SJCRH30 (cell line): ENCODE results near the gene APBA2. TPM values are rescaled to one million over a fixed set of nuclear protein-coding genes. Genes with fewer than 3 reads are reported as not detected.
"Not testable (repeated sequence)": the region's sequence is repeated elsewhere in the genome, so short reads cannot be mapped to it uniquely, and the experiment has no call there.

Experiments
- DNase-seq, 2 experiments: peaks; one replicate each; pipeline ENCODE4 v3.0.0-alpha.2; 2015 to 2020
- H3K27ac ChIP-seq: fragments of 250-450 bp; sonication (Bioruptor Pico); 2 replicates; pipeline ENCODE4 v1.5.1; 2020; ENCODE audit warnings: mild to moderate bottlenecking, moderate library complexity
- H3K27me3 ChIP-seq: fragments of 250-450 bp; sonication (Bioruptor Pico); 2 replicates; pipeline ENCODE4 v1.5.1; 2020; ENCODE audit warnings: mild to moderate bottlenecking, moderate library complexity
- H3K36me3 ChIP-seq: fragments of 250-450 bp; sonication (Bioruptor Pico); 2 replicates; pipeline ENCODE4 v1.5.1; 2020; ENCODE audit warnings: mild to moderate bottlenecking, moderate library complexity
- H3K4me1 ChIP-seq: fragments of 250-450 bp; sonication (Bioruptor Pico); 2 replicates; pipeline ENCODE4 v1.5.1; 2020; ENCODE audit warnings: mild to moderate bottlenecking, moderate library complexity
- H3K4me3 ChIP-seq: fragments of 250-450 bp; sonication (Bioruptor Pico); 2 replicates; pipeline ENCODE4 v1.5.1; 2020; ENCODE audit warnings: mild to moderate bottlenecking, moderate library complexity
- H3K9me3 ChIP-seq: fragments of 250-450 bp; sonication (Bioruptor Pico); replicated peaks from 2 replicates; pipeline ENCODE4 v1.5.1; 2020; ENCODE audit warnings: mild to moderate bottlenecking, moderate library complexity
- total RNA-seq: library from RNA; depleted of rRNA; stranded (reverse); fragments of >200 nt; shearing (Covaris generic); gene quantifications from 2 replicates; pipeline ENCODE4 v1.2.3, GENCODE V29; 2014

The APBA2 gene
- total RNA-seq, 1 experiment from 2014 or later, result 11.9 TPM

GRCh38 chr15:29094711-29095110 is 208.9 kb downstream of the APBA2 start:
- no peak overlapping the region for H3K4me3 ChIP-seq
- no peaks in the 10 kb centered on the region for H3K36me3 ChIP-seq
- H3K9me3 ChIP-seq, result no peaks in the 10 kb centered on the region
- no peak overlapping the region for H3K27ac ChIP-seq
- no peaks in the 10 kb centered on the region for H3K4me1 ChIP-seq
- H3K27me3 ChIP-seq, result no peaks in the 10 kb centered on the region
- peak in 1 of 2 experiments; percentile 36 for DNase-seq

GRCh38 chr15:29095746-29096145 is 210.0 kb downstream of the APBA2 start:
- H3K36me3 ChIP-seq, result no peaks in the 10 kb centered on the region
- no peaks in the 10 kb centered on the region for H3K4me1 ChIP-seq
- H3K27ac ChIP-seq, result no peak overlapping the region
- no peak overlapping the region for H3K4me3 ChIP-seq
- no peaks in the 10 kb centered on the region for H3K9me3 ChIP-seq
- H3K27me3 ChIP-seq, result no peaks in the 10 kb centered on the region
- DNase-seq, result no peak

GRCh38 chr15:29097168-29097567 is 211.4 kb downstream of the APBA2 start:
- Histone ChIP-seq H3K36me3 (no peaks in the 10 kb centered on the region), H3K9me3 (no peaks in the 10 kb centered on the region), H3K27me3 (no peaks in the 10 kb centered on the region), H3K4me1 (no peaks in the 10 kb centered on the region), H3K27ac (no peak overlapping the region), H3K4me3 (no peak overlapping the region)
- DNase-seq, result no peak

- Histone ChIP-seq H3K27ac (no peak overlapping the region), H3K27me3 (no peaks in the 10 kb centered on the region), H3K36me3 (no peaks in the 10 kb centered on the region), H3K4me1 (no peaks in the 10 kb centered on the region), H3K4me3 (no peak overlapping the region), H3K9me3 (no peaks in the 10 kb centered on the region)
- DNase-seq, result no peak
Measured at GRCh38 chr15:29097971-29098370, 212.2 kb downstream of the APBA2 start.

- no peak for DNase-seq
- Histone ChIP-seq H3K9me3 (no peaks in the 10 kb centered on the region), H3K4me3 (no peak overlapping the region), H3K4me1 (no peaks in the 10 kb centered on the region), H3K27me3 (no peaks in the 10 kb centered on the region), H3K27ac (no peak overlapping the region), H3K36me3 (no peaks in the 10 kb centered on the region)
Measured at GRCh38 chr15:29098652-29099051, 212.9 kb downstream of the APBA2 start.

- Histone ChIP-seq H3K36me3 (no peaks in the 10 kb centered on the region), H3K27ac (no peak overlapping the region), H3K4me3 (no peak overlapping the region), H3K27me3 (no peaks in the 10 kb centered on the region), H3K4me1 (no peaks in the 10 kb centered on the region), H3K9me3 (no peaks in the 10 kb centered on the region)
- DNase-seq, result no peak
Measured at GRCh38 chr15:29099131-29099880, 213.5 kb downstream of the APBA2 start.

- Histone ChIP-seq H3K27ac (no peak overlapping the region), H3K4me3 (no peak overlapping the region), H3K27me3 (no peaks in the 10 kb centered on the region), H3K9me3 (no peaks in the 10 kb centered on the region), H3K4me1 (no peaks in the 10 kb centered on the region), H3K36me3 (no peaks in the 10 kb centered on the region)
- DNase-seq, result no peak
Measured at GRCh38 chr15:29100486-29101000, 214.8 kb downstream of the APBA2 start.

GRCh38 chr15:29101491-29101890 is 215.7 kb downstream of the APBA2 start:
- Histone ChIP-seq H3K9me3 (no peaks in the 10 kb centered on the region), H3K27me3 (no peaks in the 10 kb centered on the region), H3K36me3 (no peaks in the 10 kb centered on the region), H3K27ac (no peak overlapping the region), H3K4me1 (no peaks in the 10 kb centered on the region), H3K4me3 (no peak overlapping the region)
- DNase-seq, result no peak

GRCh38 chr15:29102173-29102794 is 216.5 kb downstream of the APBA2 start:
- not testable (repeated sequence) for H3K36me3 ChIP-seq, H3K4me1 ChIP-seq, H3K9me3 ChIP-seq, H3K4me3 ChIP-seq, H3K27me3 ChIP-seq, H3K27ac ChIP-seq
- peak; percentile 31 to 72 for DNase-seq

GRCh38 chr15:29102911-29103823 is 217.4 kb downstream of the APBA2 start:
- no peaks in the 10 kb centered on the region for H3K36me3 ChIP-seq
- H3K4me3 ChIP-seq, result no peak overlapping the region
- no peaks in the 10 kb centered on the region for H3K27me3 ChIP-seq
- H3K27ac ChIP-seq, result no peak overlapping the region
- DNase-seq, result no peak
- H3K9me3 ChIP-seq, result no peaks in the 10 kb centered on the region
- no peaks in the 10 kb centered on the region for H3K4me1 ChIP-seq

GRCh38 chr15:29103824-29104565 is 218.2 kb downstream of the APBA2 start:
- no peak overlapping the region for H3K27ac ChIP-seq
- no peaks in the 10 kb centered on the region for H3K36me3 ChIP-seq
- H3K4me3 ChIP-seq, result no peak overlapping the region
- H3K27me3 ChIP-seq, result no peaks in the 10 kb centered on the region
- no peak for DNase-seq
- H3K9me3 ChIP-seq, result no peaks in the 10 kb centered on the region
- H3K4me1 ChIP-seq, result no peaks in the 10 kb centered on the region

- H3K9me3 ChIP-seq, result no peaks in the 10 kb centered on the region
- H3K27me3 ChIP-seq, result no peaks in the 10 kb centered on the region
- no peaks in the 10 kb centered on the region for H3K4me1 ChIP-seq
- H3K36me3 ChIP-seq, result no peaks in the 10 kb centered on the region
- no peak overlapping the region for H3K27ac ChIP-seq
- no peak overlapping the region for H3K4me3 ChIP-seq
- DNase-seq, result no peak
Measured at GRCh38 chr15:29104566-29104880, 218.7 kb downstream of the APBA2 start.

GRCh38 chr15:29105151-29105854 is 219.5 kb downstream of the APBA2 start:
- Histone ChIP-seq H3K27ac (no peak overlapping the region), H3K27me3 (no peaks in the 10 kb centered on the region), H3K4me1 (no peaks in the 10 kb centered on the region), H3K4me3 (no peak overlapping the region), H3K36me3 (no peaks in the 10 kb centered on the region), H3K9me3 (no peaks in the 10 kb centered on the region)
- DNase-seq, result no peak

GRCh38 chr15:29106116-29106515 is 220.3 kb downstream of the APBA2 start:
- DNase-seq, result no peak
- H3K9me3 ChIP-seq, result no peaks in the 10 kb centered on the region
- no peak overlapping the region for H3K4me3 ChIP-seq
- H3K27me3 ChIP-seq, result no peaks in the 10 kb centered on the region
- no peak overlapping the region for H3K27ac ChIP-seq
- no peaks in the 10 kb centered on the region for H3K4me1 ChIP-seq
- no peaks in the 10 kb centered on the region for H3K36me3 ChIP-seq
